Fibroblast of skin of left quadriceps (primary cell): ENCODE measurements around the gene DGLUCY.
"Not testable (repeated sequence)": the region's sequence is repeated elsewhere in the genome, so short reads cannot be mapped to it uniquely, and the experiment has no call there.

Experiments
- DNase-seq, 2 experiments: peaks; one replicate each; pipeline ENCODE4 v3.0.0-alpha.2; 2013; ENCODE audit warnings: low read depth in 2 of 2

Gene DGLUCY, protein sequence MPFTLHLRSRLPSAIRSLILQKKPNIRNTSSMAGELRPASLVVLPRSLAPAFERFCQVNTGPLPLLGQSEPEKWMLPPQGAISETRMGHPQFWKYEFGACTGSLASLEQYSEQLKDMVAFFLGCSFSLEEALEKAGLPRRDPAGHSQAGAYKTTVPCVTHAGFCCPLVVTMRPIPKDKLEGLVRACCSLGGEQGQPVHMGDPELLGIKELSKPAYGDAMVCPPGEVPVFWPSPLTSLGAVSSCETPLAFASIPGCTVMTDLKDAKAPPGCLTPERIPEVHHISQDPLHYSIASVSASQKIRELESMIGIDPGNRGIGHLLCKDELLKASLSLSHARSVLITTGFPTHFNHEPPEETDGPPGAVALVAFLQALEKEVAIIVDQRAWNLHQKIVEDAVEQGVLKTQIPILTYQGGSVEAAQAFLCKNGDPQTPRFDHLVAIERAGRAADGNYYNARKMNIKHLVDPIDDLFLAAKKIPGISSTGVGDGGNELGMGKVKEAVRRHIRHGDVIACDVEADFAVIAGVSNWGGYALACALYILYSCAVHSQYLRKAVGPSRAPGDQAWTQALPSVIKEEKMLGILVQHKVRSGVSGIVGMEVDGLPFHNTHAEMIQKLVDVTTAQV

GRCh38 chr14:91113829-91114078 lies at the start of gene DGLUCY:
DGLUCY (plus strand) TSS chr14:91114073; CDS start chr14:91160295, 46,222 bp downstream.
- peak; percentile 36 to 50 for DNase-seq

- no peak for DNase-seq
Measured at GRCh38 chr14:91065266-91065665, 48.6 kb upstream of the DGLUCY start.

DNA sequence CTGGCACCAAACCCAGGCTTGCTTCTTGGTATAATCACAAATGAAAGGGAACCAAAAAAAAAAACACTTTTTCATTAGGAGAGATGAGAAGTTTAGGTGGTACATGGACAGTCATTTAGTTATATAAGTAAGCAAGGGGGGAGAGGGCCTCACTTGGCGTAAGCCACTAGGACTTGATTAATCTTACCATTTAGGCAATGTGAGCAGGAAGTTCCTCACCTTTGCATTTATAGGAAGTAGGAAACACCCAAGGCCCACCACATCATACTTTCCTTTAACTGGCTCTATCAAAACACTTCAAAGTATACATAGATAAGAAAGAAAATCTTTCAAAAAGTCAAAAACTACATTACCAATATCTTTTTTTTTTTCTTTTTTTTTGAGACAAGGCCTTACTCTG lies 46.7 kb upstream of the DGLUCY start:
- no peak for DNase-seq

- no peak for DNase-seq
Measured at GRCh38 chr14:91068642-91069041, 45.2 kb upstream of the DGLUCY start.

DNA sequence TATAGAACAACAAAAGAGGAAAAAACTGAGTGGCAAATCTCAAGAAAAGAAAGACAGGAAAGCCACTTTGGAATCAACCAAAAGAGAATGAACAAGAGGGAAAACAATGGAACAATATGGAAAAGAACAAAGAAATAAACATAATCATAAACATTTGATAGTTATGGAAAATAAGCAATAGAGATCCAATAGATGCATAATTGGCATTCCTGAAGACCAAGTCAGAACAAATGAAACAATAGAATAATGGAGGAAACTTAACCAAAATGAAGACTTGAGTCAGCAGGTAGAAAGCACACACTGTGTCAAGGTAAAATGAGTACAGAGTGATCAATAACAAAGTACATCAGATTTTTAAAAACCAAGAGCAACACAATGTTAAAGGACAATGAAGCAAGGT lies 43.3 kb upstream of the DGLUCY start:
- no peak for DNase-seq

DNA sequence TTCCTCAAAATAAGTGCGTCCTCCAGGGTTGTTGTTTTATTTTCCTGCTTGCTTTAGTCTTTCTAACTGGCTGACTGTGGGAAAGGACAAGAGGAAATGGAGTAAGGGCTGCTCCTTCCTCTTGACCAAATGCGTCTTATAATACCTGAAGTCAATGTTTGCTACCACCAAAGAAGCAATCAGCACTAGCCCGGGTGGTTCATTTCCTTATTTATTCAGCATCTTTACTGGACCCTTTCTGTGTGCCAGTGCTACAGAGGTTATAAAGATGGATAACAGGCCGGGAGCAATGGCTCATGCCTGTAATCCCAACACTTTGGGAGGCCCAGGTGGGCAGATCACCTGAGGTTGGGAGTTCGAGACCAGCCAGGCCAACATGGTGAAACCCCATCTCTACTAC lies 38.3 kb upstream of the DGLUCY start:
- no peak for DNase-seq

DNA sequence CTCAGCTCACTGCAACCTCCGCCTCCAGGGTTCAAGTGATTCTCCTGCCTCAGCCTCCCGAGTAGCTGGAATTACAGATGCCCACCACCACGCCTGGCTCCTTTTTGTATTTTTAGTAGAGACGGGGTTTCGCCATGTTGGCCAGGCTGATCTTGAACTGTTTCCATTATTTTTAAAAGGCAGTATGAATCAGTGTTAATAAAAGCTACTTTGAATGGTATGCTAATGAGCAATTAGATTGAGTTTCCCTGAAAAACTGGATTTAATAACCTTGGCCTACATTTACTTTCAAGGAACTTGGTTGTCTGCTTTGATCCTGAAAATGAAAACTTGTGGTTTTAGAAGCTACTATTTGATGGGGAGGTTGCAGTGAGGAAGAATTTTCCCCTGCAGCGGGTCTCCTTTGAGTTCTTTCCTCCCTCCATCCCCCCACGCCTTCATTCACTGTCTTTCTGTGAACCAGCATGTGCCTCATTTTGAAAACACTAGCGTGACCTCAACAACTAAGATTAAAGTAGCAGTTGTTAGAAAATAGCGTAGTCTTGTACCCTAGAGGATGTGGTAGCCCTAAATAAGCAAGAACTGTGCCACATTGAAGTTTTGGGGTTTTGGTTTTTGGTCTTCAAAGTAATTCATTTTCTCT lies 35.7 kb upstream of the DGLUCY start:
- no peak for DNase-seq

DNA sequence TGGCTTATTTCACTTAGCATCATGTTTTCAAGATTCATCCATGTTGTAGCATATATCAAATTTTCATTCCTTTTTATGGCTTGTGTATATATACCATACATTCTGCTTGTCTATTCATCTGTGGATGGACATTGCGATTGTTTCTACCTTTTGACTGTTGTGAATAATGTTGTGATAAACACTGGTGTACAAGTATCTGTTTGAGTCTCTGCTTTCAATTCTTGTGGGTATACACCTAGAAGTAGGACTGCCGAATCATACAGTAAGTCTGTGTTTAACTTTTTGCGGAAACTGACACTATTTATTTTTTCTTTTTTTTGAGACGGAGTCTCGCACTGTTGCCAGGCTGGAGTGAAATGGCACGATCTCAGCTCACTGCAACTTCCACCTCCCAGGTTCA lies 33.8 kb upstream of the DGLUCY start:
- DNase-seq = no peak

DNA sequence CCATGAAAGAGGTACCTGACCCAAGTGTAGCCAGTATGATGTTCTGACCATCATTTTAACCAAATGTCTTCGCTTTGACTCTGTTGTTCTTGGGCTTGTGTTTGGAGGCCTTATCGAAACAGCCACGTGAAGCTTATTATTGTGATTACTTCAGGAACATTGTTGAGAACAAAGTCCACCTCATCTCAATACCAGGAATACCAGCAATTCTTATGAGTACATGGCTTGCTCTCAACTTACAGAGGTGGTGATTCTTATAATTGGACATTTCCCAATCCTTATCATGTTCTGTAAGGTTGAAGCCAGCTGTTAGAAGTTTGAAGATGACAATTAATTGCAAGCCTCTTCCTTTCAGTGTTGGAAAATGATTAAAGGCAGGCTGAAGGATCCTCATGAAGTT lies 31.6 kb upstream of the DGLUCY start:
- no peak for DNase-seq

DNA sequence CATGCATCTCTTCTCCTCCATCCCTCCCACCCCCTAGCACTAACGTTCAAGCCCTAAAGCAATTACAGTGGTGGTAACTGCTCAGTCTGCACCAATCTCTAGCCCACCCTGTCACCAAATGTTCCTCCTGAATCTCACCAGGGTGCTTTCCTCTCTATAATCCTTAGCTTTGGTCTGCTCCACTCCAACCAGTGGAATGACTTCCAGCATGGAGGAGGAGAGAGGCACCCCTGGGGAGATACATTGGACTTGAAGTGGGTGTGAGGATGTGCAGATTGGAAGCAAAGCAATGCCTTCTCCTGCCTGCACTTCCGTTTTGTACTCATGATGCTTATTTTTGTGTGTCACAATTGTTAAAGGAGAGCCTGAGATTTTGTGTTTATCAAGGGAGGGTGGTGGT lies 29.4 kb upstream of the DGLUCY start:
- no peak for DNase-seq

GRCh38 chr14:91087470-91087869 lies 26.4 kb upstream of the DGLUCY start:
- DNase-seq = not testable (repeated sequence)

GRCh38 chr14:91088585-91089235 lies 25.2 kb upstream of the DGLUCY start:
- no peak for DNase-seq

- no peak for DNase-seq
Measured at GRCh38 chr14:91089958-91090535, 23.8 kb upstream of the DGLUCY start.

GRCh38 chr14:91090743-91091142 lies 23.1 kb upstream of the DGLUCY start:
- DNase-seq = no peak

GRCh38 chr14:91092073-91092472 lies 21.8 kb upstream of the DGLUCY start:
- DNase-seq = no peak

GRCh38 chr14:91093743-91094472 lies 20.0 kb upstream of the DGLUCY start:
- DNase-seq = not testable (repeated sequence)

DNA sequence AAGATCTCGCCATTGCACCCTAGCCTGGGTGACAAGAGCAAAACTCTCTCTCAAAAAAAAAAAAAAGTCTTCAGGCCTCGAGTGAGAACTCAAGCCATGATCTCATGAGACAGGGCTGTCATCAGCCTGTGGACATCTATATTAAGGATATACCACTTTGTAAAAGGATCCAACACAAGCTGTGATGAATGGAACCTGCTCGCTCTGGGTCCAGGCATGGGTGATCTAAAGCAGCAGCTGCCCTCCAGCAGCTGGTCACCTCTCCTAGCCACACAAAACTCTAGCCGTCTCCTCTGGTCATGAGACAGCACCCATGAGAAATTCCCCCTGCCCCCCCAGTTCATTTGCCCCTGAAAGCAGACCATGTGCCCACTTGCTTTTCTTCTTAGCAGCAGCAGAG lies 19.1 kb upstream of the DGLUCY start:
- DNase-seq = no peak

GRCh38 chr14:91095178-91095577 lies 18.7 kb upstream of the DGLUCY start:
- DNase-seq = no peak

GRCh38 chr14:91097657-91098056 lies 16.2 kb upstream of the DGLUCY start:
- DNase-seq = not testable (repeated sequence)

- no peak for DNase-seq
Measured at GRCh38 chr14:91098591-91098990, 15.3 kb upstream of the DGLUCY start.

DNA sequence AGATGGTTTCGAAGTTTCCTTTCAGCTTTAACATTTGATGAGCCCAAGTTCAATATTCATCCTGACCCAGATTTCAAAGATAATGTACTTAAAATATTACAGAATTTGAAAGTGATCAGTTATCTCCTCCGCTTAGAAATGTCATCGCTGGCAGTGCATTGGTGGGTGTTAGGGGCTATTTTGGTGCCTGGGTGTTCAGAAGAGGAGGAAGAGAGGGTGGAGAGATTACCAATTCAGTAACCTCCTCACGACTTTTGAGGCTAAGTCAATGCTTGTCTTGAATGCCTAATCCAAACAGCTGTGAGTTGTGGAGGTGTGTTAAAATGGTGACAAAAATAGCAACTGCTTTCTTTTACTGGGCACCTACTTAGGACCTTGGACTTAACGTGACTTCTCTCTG lies 13.8 kb upstream of the DGLUCY start:
- DNase-seq = no peak

GRCh38 chr14:91103116-91103515 lies 10.8 kb upstream of the DGLUCY start:
- no peak for DNase-seq
